Ishikawa (cell line): Measurements from ENCODE around the gene FBXW8.

ENCODE experiments used
- CEBPB ChIP-seq: IDR thresholded peaks from 2 replicates; pipeline ENCODE4 v1.6.1; 2012
- CREB1 ChIP-seq: IDR thresholded peaks from 2 replicates; pipeline ENCODE4 v1.6.1; 2012; ENCODE audit warnings: low read depth
- EGR1 ChIP-seq: IDR thresholded peaks from 2 replicates; pipeline ENCODE4 v1.6.1; 2012
- EP300 ChIP-seq: IDR thresholded peaks from 2 replicates; pipeline ENCODE4 v1.6.1; 2012; ENCODE audit warnings: borderline replicate concordance
- FOXM1 ChIP-seq: IDR thresholded peaks from 2 replicates; pipeline ENCODE4 v1.6.1; 2012; ENCODE audit warnings: low read depth, borderline replicate concordance
- MAX ChIP-seq: IDR thresholded peaks from 2 replicates; pipeline ENCODE4 v1.6.1; 2012
- NFIC ChIP-seq: IDR thresholded peaks from 2 replicates; pipeline ENCODE4 v1.6.1; 2012
- RAD21 ChIP-seq: IDR thresholded peaks from 2 replicates; pipeline ENCODE4 v1.6.1; 2012; ENCODE audit warnings: low read depth
- TAF1 ChIP-seq: IDR thresholded peaks from 2 replicates; pipeline ENCODE4 v1.6.1; 2012; ENCODE audit warnings: low read depth, mild to moderate bottlenecking
- TEAD4 ChIP-seq: IDR thresholded peaks from 2 replicates; pipeline ENCODE4 v1.6.1; 2012
- USF1 ChIP-seq: IDR thresholded peaks from 2 replicates; pipeline ENCODE4 v1.6.1; 2012
- YY1 ChIP-seq: IDR thresholded peaks from 2 replicates; pipeline ENCODE4 v1.6.1; 2012; ENCODE audit warnings: low read depth
- ZBTB7A ChIP-seq: IDR thresholded peaks from 2 replicates; pipeline ENCODE4 v1.6.1; 2012; ENCODE audit warnings: low read depth
- TF ChIP-seq, protein P1 (sequence below): IDR thresholded peaks from 2 replicates; pipeline ENCODE4 v1.6.1; 2012; ENCODE audit warnings: low read depth, mild to moderate bottlenecking

DNA sequence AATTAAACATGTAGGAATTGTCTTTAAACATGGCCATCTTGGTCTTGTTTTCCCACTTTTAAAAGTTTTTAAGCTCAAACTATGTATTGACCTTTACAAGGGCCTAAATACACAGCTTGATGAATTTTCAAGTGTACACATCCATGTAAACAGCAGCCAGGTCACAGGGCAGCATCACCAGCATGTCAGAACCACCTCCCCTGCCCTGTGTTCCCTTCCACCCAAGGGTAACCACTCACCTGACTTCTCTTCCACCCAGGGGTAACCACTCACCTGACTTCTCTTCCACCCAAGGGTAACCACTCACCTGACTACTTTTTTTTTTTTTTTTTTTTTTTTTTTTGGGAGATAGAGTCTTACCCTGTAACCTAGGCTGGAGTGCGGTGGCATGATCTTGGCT lies 4.6 kb downstream of the FBXW8 start:
- TF ChIP-seq TAF1, result no peak
- TF ChIP-seq YY1, result no peak
- TF ChIP-seq USF1, result no peak
- TF ChIP-seq RAD21, result no peak
- TF ChIP-seq EP300, result no peak
- no peak for TF ChIP-seq CEBPB
- no peak for TF ChIP-seq MAX
- TF ChIP-seq, protein P1, sequence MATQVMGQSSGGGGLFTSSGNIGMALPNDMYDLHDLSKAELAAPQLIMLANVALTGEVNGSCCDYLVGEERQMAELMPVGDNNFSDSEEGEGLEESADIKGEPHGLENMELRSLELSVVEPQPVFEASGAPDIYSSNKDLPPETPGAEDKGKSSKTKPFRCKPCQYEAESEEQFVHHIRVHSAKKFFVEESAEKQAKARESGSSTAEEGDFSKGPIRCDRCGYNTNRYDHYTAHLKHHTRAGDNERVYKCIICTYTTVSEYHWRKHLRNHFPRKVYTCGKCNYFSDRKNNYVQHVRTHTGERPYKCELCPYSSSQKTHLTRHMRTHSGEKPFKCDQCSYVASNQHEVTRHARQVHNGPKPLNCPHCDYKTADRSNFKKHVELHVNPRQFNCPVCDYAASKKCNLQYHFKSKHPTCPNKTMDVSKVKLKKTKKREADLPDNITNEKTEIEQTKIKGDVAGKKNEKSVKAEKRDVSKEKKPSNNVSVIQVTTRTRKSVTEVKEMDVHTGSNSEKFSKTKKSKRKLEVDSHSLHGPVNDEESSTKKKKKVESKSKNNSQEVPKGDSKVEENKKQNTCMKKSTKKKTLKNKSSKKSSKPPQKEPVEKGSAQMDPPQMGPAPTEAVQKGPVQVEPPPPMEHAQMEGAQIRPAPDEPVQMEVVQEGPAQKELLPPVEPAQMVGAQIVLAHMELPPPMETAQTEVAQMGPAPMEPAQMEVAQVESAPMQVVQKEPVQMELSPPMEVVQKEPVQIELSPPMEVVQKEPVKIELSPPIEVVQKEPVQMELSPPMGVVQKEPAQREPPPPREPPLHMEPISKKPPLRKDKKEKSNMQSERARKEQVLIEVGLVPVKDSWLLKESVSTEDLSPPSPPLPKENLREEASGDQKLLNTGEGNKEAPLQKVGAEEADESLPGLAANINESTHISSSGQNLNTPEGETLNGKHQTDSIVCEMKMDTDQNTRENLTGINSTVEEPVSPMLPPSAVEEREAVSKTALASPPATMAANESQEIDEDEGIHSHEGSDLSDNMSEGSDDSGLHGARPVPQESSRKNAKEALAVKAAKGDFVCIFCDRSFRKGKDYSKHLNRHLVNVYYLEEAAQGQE, result no peak
- no peak for TF ChIP-seq ZBTB7A
- TF ChIP-seq CREB1, result no peak
- no peak for TF ChIP-seq FOXM1
- TF ChIP-seq EGR1, result no peak
- TF ChIP-seq TEAD4, result no peak
- TF ChIP-seq NFIC, result no peak
